ENCODE measurements around the gene GOT1. TPM values are rescaled to one million over a fixed set of nuclear protein-coding genes. Genes with fewer than 3 reads are reported as not detected.

Gene GOT1
- total and polyA plus RNA-seq, 2 of the 8 experiments (the other 6 are each of a cell fraction or from before 2014, with no cell fraction given): 16.7 to 47.0 TPM

- no peak overlapping the region for H2BK120ac ChIP-seq (replicated peaks; ENCODE audit: low read depth, low read length)
- H3K23me2 ChIP-seq (ENCODE audit: low read depth, low read length): no peaks in the 10 kb centered on the region
- no peak overlapping the region for H4K8ac ChIP-seq (ENCODE audit: extremely low read depth, insufficient read depth, low read length)
- no peaks in the 10 kb centered on the region for H3K27me3 ChIP-seq (replicated peaks in 1 of 4; ENCODE audit: control insufficient read depth in 3 of 4, extremely low read depth in 1 of 4, insufficient read depth in 3 of 4, low read length in 3 of 4)
- H3K27ac ChIP-seq (ENCODE audit: low read depth, low read length): no peak overlapping the region
- no peak overlapping the region for H3K14ac ChIP-seq (ENCODE audit: insufficient read length)
- FAIRE-seq (no peak), DNase-seq (ENCODE audit: low read depth in 1 of 2, low spot score in 2 of 2) (no peak)
- H3K4ac ChIP-seq (replicated peaks; ENCODE audit: insufficient read length, low read depth, low read length): no peak overlapping the region
- H2AFZ ChIP-seq (ENCODE audit: low read length): no peak overlapping the region
- no peak overlapping the region for H3K4me2 ChIP-seq (ENCODE audit: insufficient read depth in 1 of 2, low read depth in 2 of 2, low read length in 2 of 2)
- H3K9ac ChIP-seq (replicated peaks in 1 of 4; ENCODE audit: extremely low read depth in 1 of 4, low read depth in 3 of 4, low read length in 3 of 4): no peak overlapping the region
- H4K5ac ChIP-seq (ENCODE audit: insufficient read length, low read depth, low read length): no peak overlapping the region
- H2AK5ac ChIP-seq (ENCODE audit: low read depth, low read length): no peak overlapping the region
- H3K79me2 ChIP-seq (ENCODE audit: control insufficient read depth in 1 of 2, insufficient read depth in 2 of 2, low read length in 2 of 2): no peaks in the 10 kb centered on the region
- no peaks in the 10 kb centered on the region for H3K9me3 ChIP-seq (ENCODE audit: insufficient read depth in 2 of 2, low read depth in 1 of 2, low read length in 1 of 2)
- H3K56ac ChIP-seq (replicated peaks; ENCODE audit: insufficient read length, low read depth, low read length): no peak overlapping the region
- no peak overlapping the region for H2BK15ac ChIP-seq (ENCODE audit: low read length)
- peaks cover 0 to 3% of the 10 kb centered on the region in 2 experiments for H4K20me1 ChIP-seq (replicated peaks in 1 of 2; ENCODE audit: control insufficient read depth in 1 of 2, insufficient read depth in 2 of 2, low read length in 2 of 2)
- no peak overlapping the region for H3K18ac ChIP-seq (ENCODE audit: extremely low read depth, low read length)
- no peak overlapping the region for H4K91ac ChIP-seq (replicated peaks; ENCODE audit: insufficient read length, low read length)
- no peak overlapping the region for H3K23ac ChIP-seq (ENCODE audit: insufficient read length)
- H3K79me1 ChIP-seq (ENCODE audit: low read depth, low read length): no peaks in the 10 kb centered on the region
- 87% methylated on average over 2 of the region's 2 CpGs; no CpG with 5 or more reads in 1 of the 2 experiments for whole genome bisulfite sequencing, 2 experiments (ENCODE audit: extremely low coverage in 1 of 2, insufficient coverage in 1 of 2, insufficient read length in 1 of 2, insufficient replicate concordance in 2 of 2, low coverage in 1 of 2, low lambda C conversion rate in 2 of 2, missing lambda C conversion rate in 1 of 2)
- no peak overlapping the region for H2BK12ac ChIP-seq (ENCODE audit: low read depth, low read length)
- H2BK20ac ChIP-seq (ENCODE audit: low read length): no peak overlapping the region
- H2BK5ac ChIP-seq (ENCODE audit: low read depth, low read length): no peak overlapping the region
- H3K4me3 ChIP-seq (ENCODE audit: extremely low read depth in 1 of 4, insufficient read depth in 2 of 4, low read depth in 3 of 4, low read length in 4 of 4): no peak overlapping the region
- CTCF ChIA-PET (ENCODE audit: partially characterized antibody): interaction anchor here (0.6 to 4.2 kb wide), 22 partner anchors 9 to 319 kb away, joined by 3 to 21 read pairs (median 4); partner anchors contain the start of gene GOT1
- POLR2A ChIA-PET (ENCODE audit: partially characterized antibody): interaction anchor here (0.9 to 3.1 kb wide), 2 partner anchors 10 to 39 kb away, joined by 3 to 17 read pairs; partner anchors contain the start of gene GOT1
- no peaks in the 10 kb centered on the region for H3K36me3 ChIP-seq (ENCODE audit: control insufficient read depth in 2 of 4, insufficient read depth in 4 of 4, low read length in 3 of 4)
- peaks cover 3 to 18% (median 11%) of the 10 kb centered on the region in 4 experiments; a peak in 6 of 7 replicates for H3K4me1 ChIP-seq (replicated peaks in 1 of 4; ENCODE audit: control insufficient read depth in 3 of 4, insufficient read depth in 4 of 4, low read length in 3 of 4)
- TF ChIP-seq KDM1A (IDR thresholded peaks at IDR 0.05; ENCODE audit: borderline replicate concordance, low read length) (no peak), SP4 (IDR thresholded peaks at IDR 0.05; ENCODE audit: low read length) (no peak), EZH2 (IDR thresholded peaks at IDR 0.05; ENCODE audit: low read depth, low read length, severe bottlenecking) (no peak), JUND (IDR thresholded peaks at IDR 0.05; ENCODE audit: low read length) (no peak), SIRT6 (IDR thresholded peaks at IDR 0.05; ENCODE audit: low read length) (no peak), JUN (IDR thresholded peaks at IDR 0.05; ENCODE audit: low read depth, low read length) (no peak), TEAD4 (IDR thresholded peaks at IDR 0.05; ENCODE audit: low read depth, low read length) (no peak), BRCA1 (IDR thresholded peaks at IDR 0.05; ENCODE audit: low read depth, low read length) (no peak), GABPA (IDR thresholded peaks at IDR 0.05; ENCODE audit: borderline replicate concordance, insufficient read depth, low read length) (no peak), ATF3 (IDR thresholded peaks at IDR 0.05; ENCODE audit: insufficient read depth, low read depth, low read length) (no peak), CBX8 (IDR thresholded peaks at IDR 0.05; ENCODE audit: borderline replicate concordance, low read depth, low read length) (no peak), HDAC6 (IDR thresholded peaks at IDR 0.05; ENCODE audit: low read depth, low read length) (no peak), ATF2 (IDR thresholded peaks at IDR 0.05; ENCODE audit: low read length) (no peak)
Measured at GRCh38 chr10:99391346-99391745, 39.1 kb downstream of the GOT1 start.

Data from H1 (cell line).